Loucy (cell line): ENCODE measurements around the gene RBBP8.

ENCODE experiments used
- EZH2phosphoT487 ChIP-seq: fragments of 200-600 bp; IDR thresholded peaks from 2 replicates; pipeline ENCODE4 v1.6.1; 2018; ENCODE audit warnings: antibody characterized with exemption, mild to moderate bottlenecking, moderate library complexity, borderline replicate concordance
- TF ChIP-seq, protein P1 (sequence below): fragments of 200-600 bp; sonication (generic); conservative IDR thresholded peaks from 2 replicates; pipeline ENCODE4 v1.5.1; 2014; ENCODE audit warnings: mild to moderate bottlenecking, antibody characterized with exemption, low read length

- TF ChIP-seq, protein P1, sequence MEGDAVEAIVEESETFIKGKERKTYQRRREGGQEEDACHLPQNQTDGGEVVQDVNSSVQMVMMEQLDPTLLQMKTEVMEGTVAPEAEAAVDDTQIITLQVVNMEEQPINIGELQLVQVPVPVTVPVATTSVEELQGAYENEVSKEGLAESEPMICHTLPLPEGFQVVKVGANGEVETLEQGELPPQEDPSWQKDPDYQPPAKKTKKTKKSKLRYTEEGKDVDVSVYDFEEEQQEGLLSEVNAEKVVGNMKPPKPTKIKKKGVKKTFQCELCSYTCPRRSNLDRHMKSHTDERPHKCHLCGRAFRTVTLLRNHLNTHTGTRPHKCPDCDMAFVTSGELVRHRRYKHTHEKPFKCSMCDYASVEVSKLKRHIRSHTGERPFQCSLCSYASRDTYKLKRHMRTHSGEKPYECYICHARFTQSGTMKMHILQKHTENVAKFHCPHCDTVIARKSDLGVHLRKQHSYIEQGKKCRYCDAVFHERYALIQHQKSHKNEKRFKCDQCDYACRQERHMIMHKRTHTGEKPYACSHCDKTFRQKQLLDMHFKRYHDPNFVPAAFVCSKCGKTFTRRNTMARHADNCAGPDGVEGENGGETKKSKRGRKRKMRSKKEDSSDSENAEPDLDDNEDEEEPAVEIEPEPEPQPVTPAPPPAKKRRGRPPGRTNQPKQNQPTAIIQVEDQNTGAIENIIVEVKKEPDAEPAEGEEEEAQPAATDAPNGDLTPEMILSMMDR: no peak
- TF ChIP-seq EZH2phosphoT487: no peak
These were observed 110.8 kb downstream of the RBBP8 start for GRCh38 chr18:23043803-23044376.
